ENCODE results near the gene ODF2L. TPM values are rescaled to one million over a fixed set of nuclear protein-coding genes. Genes with fewer than 3 reads are reported as not detected.

The ODF2L gene
- total RNA-seq, 4 donors from 2014 or later: 1.7 to 5.4 (median 2.4) TPM

DNA sequence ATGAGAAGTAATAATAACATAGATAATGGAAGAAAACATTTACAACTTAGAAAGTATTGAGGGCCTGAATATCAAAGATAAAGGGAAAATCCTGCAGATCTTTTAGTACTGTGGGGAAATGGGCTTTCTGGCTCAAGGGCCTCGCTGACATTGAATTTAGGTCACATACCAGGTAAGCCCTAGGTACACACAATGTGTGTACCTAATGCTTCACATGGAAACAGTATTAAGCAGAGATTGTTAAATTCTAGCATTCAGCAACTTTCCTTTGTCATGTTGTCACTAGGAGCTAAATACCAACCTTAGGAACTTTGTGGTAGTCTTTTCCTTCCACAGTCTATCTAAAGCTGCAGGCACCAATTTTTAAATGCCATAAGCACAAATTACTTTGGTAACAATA is 49.7 kb downstream of the ODF2L start:
- no peaks in the 10 kb centered on the region for H3K4me1 ChIP-seq
- no peaks in the 10 kb centered on the region for H3K36me3 ChIP-seq
- no peak overlapping the region for H3K27ac ChIP-seq
- no peaks in the 10 kb centered on the region for H3K9me3 ChIP-seq
- ATAC-seq: no peak
- H3K27me3 ChIP-seq: no peaks in the 10 kb centered on the region
- DNase-seq: no peak
- no peak for TF ChIP-seq POLR2A (IDR thresholded peaks at IDR 0.05)
- TF ChIP-seq, protein P1, sequence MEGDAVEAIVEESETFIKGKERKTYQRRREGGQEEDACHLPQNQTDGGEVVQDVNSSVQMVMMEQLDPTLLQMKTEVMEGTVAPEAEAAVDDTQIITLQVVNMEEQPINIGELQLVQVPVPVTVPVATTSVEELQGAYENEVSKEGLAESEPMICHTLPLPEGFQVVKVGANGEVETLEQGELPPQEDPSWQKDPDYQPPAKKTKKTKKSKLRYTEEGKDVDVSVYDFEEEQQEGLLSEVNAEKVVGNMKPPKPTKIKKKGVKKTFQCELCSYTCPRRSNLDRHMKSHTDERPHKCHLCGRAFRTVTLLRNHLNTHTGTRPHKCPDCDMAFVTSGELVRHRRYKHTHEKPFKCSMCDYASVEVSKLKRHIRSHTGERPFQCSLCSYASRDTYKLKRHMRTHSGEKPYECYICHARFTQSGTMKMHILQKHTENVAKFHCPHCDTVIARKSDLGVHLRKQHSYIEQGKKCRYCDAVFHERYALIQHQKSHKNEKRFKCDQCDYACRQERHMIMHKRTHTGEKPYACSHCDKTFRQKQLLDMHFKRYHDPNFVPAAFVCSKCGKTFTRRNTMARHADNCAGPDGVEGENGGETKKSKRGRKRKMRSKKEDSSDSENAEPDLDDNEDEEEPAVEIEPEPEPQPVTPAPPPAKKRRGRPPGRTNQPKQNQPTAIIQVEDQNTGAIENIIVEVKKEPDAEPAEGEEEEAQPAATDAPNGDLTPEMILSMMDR (IDR thresholded peaks at IDR 0.05 in 4 of 5, conservative IDR thresholded peaks at IDR 0.05 in 1 of 5): no peak
- in situ Hi-C loops (cut with MboI; ENCODE audit: low sequenced_read_pairs in 4 of 4): no loop called here
- no peak overlapping the region for H3K4me3 ChIP-seq
- intact Hi-C loops (cut with DNase I; ENCODE audit: low total_unique reads): no loop called here

DNA sequence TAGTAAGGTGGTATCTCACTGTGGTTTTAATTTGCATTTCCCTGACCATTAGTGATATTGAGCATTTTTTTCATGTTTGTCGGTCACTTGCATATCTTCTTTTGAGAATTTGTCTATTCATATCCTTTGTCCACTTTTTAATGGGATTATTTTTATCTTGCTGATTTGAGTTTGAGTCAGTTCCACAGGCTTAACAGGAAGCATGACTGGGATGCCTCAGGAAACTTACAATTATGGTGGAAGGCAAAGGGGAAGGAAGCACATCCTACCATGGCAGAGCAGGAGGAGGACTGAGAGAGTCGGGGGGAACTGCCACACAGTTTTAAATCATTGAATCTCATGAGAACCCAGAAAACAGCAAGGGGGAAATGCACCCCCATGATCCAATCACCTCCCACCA is 51.1 kb downstream of the ODF2L start:
- intact Hi-C loops (cut with DNase I; ENCODE audit: low total_unique reads): no loop called here
- no peaks in the 10 kb centered on the region for H3K4me1 ChIP-seq
- no peaks in the 10 kb centered on the region for H3K9me3 ChIP-seq
- no peak overlapping the region for H3K4me3 ChIP-seq
- DNase-seq (no peak), ATAC-seq (no peak)
- TF ChIP-seq, protein P1 (IDR thresholded peaks at IDR 0.05 in 4 of 5, conservative IDR thresholded peaks at IDR 0.05 in 1 of 5): no peak
- no peak for TF ChIP-seq POLR2A (IDR thresholded peaks at IDR 0.05)
- no peaks in the 10 kb centered on the region for H3K36me3 ChIP-seq
- no peaks in the 10 kb centered on the region for H3K27me3 ChIP-seq
- H3K27ac ChIP-seq: no peak overlapping the region
- in situ Hi-C loops (cut with MboI; ENCODE audit: low sequenced_read_pairs in 4 of 4): no loop called here

DNA sequence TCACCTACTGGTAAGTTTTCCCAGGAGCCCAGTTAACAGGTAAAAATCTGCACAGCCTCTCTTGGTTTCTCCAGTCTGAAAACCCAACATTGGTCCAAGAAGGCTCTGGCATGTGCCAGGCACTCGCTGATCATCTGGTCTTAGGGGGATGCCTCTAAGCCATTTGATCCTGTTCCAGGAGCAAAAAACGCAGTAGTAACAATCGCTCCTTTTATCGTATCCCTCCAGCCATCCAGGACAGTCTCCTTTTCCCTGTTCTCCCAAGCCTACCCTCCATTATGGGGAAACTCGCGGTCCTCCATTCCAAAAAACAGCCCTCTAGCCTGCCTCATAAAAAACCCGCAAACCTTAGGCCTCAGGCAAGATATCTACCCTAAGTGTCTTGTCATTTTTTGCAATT is 56.2 kb downstream of the ODF2L start:
- no peaks in the 10 kb centered on the region for H3K27me3 ChIP-seq
- TF ChIP-seq, protein P1 (IDR thresholded peaks at IDR 0.05 in 4 of 5, conservative IDR thresholded peaks at IDR 0.05 in 1 of 5): no peak
- TF ChIP-seq POLR2A (IDR thresholded peaks at IDR 0.05): no peak
- ATAC-seq (no peak), DNase-seq (no peak)
- no peaks in the 10 kb centered on the region for H3K9me3 ChIP-seq
- H3K4me3 ChIP-seq: no peak overlapping the region
- in situ Hi-C loops (cut with MboI; ENCODE audit: low sequenced_read_pairs in 4 of 4): no loop called here
- no peaks in the 10 kb centered on the region for H3K4me1 ChIP-seq
- intact Hi-C loops (cut with DNase I; ENCODE audit: low total_unique reads): no loop called here
- H3K36me3 ChIP-seq: no peaks in the 10 kb centered on the region
- H3K27ac ChIP-seq: no peak overlapping the region

DNA sequence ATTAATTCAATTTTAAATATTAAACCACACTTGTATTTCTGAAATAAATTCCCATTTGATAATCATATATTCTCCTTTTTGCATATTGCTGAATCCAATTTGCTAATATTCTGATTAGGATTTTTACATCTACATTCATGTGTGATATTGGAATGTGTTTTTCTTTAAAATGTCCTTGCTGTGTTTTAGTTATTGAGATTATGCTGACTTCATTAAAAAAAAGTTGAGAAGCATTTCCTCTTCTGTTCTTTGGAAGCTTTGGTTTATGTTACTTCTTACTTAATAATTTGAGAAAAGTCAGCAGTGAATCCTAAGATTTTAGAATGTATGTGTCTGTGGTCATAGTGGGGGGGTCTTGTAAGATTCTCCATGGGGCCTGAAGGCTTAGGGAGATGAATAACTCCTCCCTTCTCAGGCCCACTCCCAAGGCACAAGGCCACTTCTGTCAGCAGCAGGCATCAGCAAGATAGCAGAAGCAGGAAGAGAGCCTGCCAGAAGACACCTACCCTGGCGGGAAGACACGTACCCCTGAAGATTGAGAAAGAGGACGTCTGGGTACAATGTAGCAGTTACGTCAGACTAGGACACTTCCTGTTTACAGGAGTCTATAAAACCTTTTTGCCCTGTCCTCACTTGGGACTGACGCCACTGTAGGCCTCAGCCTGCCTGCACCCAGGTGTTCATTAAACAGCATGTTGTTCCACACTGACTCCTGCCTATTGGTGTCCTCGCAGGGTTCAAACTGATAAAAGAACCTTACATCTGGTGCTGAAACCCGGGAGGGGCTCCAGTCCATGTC is 56.9 kb downstream of the ODF2L start:
- H3K4me1 ChIP-seq: no peaks in the 10 kb centered on the region
- H3K9me3 ChIP-seq: no peaks in the 10 kb centered on the region
- no peaks in the 10 kb centered on the region for H3K27me3 ChIP-seq
- in situ Hi-C loops (cut with MboI; ENCODE audit: low sequenced_read_pairs in 4 of 4) (no loop called here), intact Hi-C loops (cut with DNase I; ENCODE audit: low total_unique reads) (no loop called here)
- DNase-seq: no peak
- H3K27ac ChIP-seq: no peak overlapping the region
- no peaks in the 10 kb centered on the region for H3K36me3 ChIP-seq
- no peak for ATAC-seq
- no peak overlapping the region for H3K4me3 ChIP-seq
- TF ChIP-seq, protein P1 (IDR thresholded peaks at IDR 0.05 in 4 of 5, conservative IDR thresholded peaks at IDR 0.05 in 1 of 5): no peak
- TF ChIP-seq POLR2A (IDR thresholded peaks at IDR 0.05): no peak

DNA sequence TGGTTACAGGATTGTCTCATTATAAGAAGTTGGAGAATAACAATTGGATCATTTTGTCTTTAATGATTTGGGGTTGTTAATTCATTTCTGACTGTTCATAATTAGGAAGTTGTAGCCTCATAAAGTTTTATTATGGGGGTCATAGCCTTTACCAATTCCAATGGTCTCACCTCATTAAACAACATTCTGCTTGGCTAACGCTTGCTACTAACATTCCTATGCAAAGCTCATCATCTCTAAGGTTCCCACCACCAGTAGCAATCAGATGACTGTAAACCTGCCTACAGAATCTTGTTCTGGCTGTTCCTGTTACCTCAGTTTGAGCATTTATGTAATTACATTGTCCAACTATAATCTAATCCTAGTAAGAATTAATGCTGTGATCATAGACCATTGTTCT is 60.2 kb downstream of the ODF2L start:
- Histone ChIP-seq H3K9me3 (no peaks in the 10 kb centered on the region), H3K36me3 (no peaks in the 10 kb centered on the region), H3K4me3 (no peak overlapping the region), H3K4me1 (no peaks in the 10 kb centered on the region), H3K27me3 (no peaks in the 10 kb centered on the region), H3K27ac (no peak overlapping the region)
- intact Hi-C loops (cut with DNase I; ENCODE audit: low total_unique reads): no loop called here
- TF ChIP-seq, protein P1 (IDR thresholded peaks at IDR 0.05 in 4 of 5, conservative IDR thresholded peaks at IDR 0.05 in 1 of 5): no peak
- TF ChIP-seq POLR2A (IDR thresholded peaks at IDR 0.05): no peak
- ATAC-seq (no peak), DNase-seq (no peak)
- in situ Hi-C loops (cut with MboI; ENCODE audit: low sequenced_read_pairs in 4 of 4): no loop called here
